ENCODE results near the gene CCNJL. TPM values are rescaled to one million over a fixed set of nuclear protein-coding genes. Genes with fewer than 3 reads are reported as not detected.

CCNJL gene
- polyA plus RNA-seq, 2 of the 4 experiments (the other 2 are of a cell fraction): 7.4 to 16.2 TPM

DNA sequence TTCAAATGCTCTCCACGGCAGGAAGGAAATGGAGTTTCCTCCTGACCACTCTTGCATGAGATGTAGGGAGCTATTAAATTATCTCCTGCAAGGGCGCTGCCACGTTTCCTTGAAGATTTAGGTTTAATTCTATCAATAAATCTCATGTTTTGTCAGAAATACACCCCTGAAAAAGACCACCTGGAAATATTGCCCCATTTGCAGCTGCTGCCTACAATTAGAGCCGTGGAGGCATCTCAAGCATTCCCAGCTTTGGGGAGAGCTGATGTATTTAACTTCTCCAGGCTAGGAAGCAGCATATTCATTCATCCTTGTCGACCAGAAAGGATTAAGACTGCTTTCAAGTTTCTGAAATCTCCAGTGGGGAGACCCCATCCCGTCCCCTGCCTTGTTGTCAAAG lies 40.5 kb downstream of the CCNJL start:
- FAIRE-seq: no peak
- Histone ChIP-seq H3K9me3 (no peaks in the 10 kb centered on the region), H3K4me3 (no peak overlapping the region), H3K27ac (no peak overlapping the region), H3K4me2 (no peak overlapping the region), H3K4me1 (no peaks in the 10 kb centered on the region)
- DNase-seq (ENCODE audit: low read depth in 1 of 2, low spot score in 1 of 2): no peak
- no peak for ATAC-seq
- POLR2A ChIA-PET: no interaction called here
- CTCF ChIA-PET: interaction anchor here (1.1 to 1.8 kb wide), 4 partner anchors 10 to 251 kb away, joined by 3 to 4 read pairs (median 3); no protein-coding TSS in a partner anchor
- 86% methylated on average over 6 of the region's 6 CpGs for WGBS (ENCODE audit: missing lambda C conversion rate)
- TF ChIP-seq EHMT2 (IDR thresholded peaks at IDR 0.05; ENCODE audit: low read depth) (no peak), CBX8 (IDR thresholded peaks at IDR 0.05) (no peak), CHD4 (IDR thresholded peaks at IDR 0.05; ENCODE audit: borderline replicate concordance) (no peak), GATA3 (IDR thresholded peaks at IDR 0.05; ENCODE audit: borderline replicate concordance) (no peak), NPAS2 (CRISPR knock-in tag; IDR thresholded peaks at IDR 0.05; ENCODE audit: borderline replicate concordance) (no peak), NFE2L2 (conservative IDR thresholded peaks at IDR 0.05; ENCODE audit: low read length) (no peak), MAFK (IDR thresholded peaks at IDR 0.05; ENCODE audit: partially characterized antibody) (no peak)
- TF ChIP-seq, protein P1, sequence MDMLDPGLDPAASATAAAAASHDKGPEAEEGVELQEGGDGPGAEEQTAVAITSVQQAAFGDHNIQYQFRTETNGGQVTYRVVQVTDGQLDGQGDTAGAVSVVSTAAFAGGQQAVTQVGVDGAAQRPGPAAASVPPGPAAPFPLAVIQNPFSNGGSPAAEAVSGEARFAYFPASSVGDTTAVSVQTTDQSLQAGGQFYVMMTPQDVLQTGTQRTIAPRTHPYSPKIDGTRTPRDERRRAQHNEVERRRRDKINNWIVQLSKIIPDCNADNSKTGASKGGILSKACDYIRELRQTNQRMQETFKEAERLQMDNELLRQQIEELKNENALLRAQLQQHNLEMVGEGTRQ (IDR thresholded peaks at IDR 0.05): no peak
- TF ChIP-seq, protein P2, sequence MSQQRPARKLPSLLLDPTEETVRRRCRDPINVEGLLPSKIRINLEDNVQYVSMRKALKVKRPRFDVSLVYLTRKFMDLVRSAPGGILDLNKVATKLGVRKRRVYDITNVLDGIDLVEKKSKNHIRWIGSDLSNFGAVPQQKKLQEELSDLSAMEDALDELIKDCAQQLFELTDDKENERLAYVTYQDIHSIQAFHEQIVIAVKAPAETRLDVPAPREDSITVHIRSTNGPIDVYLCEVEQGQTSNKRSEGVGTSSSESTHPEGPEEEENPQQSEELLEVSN (IDR thresholded peaks at IDR 0.05; ENCODE audit: borderline replicate concordance, low read depth): no peak

DNA sequence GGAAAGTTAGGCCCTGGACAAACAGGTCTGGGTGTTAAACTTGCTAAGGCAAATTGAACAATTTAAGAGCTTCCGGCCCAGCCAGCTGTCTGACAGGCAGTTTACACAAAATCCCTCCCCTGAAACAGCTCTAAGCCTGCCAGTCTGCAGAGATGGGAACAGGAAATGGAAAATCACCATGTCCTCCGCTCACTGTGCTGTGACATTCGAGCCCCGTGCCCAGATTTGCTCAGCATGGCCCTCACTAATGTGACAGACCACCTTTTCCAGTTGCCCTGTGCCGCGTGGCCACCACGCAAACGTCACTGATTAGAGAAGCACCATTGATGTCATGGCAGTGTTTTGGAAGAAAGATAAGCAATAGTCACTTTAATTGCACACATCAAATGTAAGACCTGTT lies 41.0 kb downstream of the CCNJL start:
- Histone ChIP-seq H3K27ac (no peak overlapping the region), H3K4me3 (no peak overlapping the region), H3K9me3 (no peaks in the 10 kb centered on the region), H3K4me1 (no peaks in the 10 kb centered on the region), H3K4me2 (no peak overlapping the region)
- 93% methylated on average over 8 of the region's 8 CpGs for WGBS (ENCODE audit: missing lambda C conversion rate)
- POLR2A ChIA-PET: no interaction called here
- DNase-seq (ENCODE audit: low read depth in 1 of 2, low spot score in 1 of 2): no peak
- no peak for ATAC-seq
- no peak for FAIRE-seq
- CTCF ChIA-PET: interaction anchor here (1.1 to 1.4 kb wide), 3 partner anchors 11 to 26 kb away, joined by 3 read pairs; no protein-coding TSS in a partner anchor
- TF ChIP-seq CHD4 (IDR thresholded peaks at IDR 0.05; ENCODE audit: borderline replicate concordance) (no peak), KDM1A (IDR thresholded peaks at IDR 0.05; ENCODE audit: low read depth) (no peak), GATA3 (IDR thresholded peaks at IDR 0.05; ENCODE audit: borderline replicate concordance) (no peak), KDM5A (IDR thresholded peaks at IDR 0.05) (no peak), NFE2L2 (conservative IDR thresholded peaks at IDR 0.05; ENCODE audit: low read length) (no peak), MAFK (IDR thresholded peaks at IDR 0.05; ENCODE audit: partially characterized antibody) (no peak), POLR2A (IDR thresholded peaks at IDR 0.05; ENCODE audit: low read length) (no peak), HOXB5 (CRISPR knock-in tag; IDR thresholded peaks at IDR 0.05) (no peak), FOSL2 (IDR thresholded peaks at IDR 0.05) (no peak), FOSL2 (CRISPR knock-in tag; IDR thresholded peaks at IDR 0.05) (no peak)
- TF ChIP-seq, protein P3, sequence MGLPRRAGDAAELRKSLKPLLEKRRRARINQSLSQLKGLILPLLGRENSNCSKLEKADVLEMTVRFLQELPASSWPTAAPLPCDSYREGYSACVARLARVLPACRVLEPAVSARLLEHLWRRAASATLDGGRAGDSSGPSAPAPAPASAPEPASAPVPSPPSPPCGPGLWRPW (IDR thresholded peaks at IDR 0.05): no peak
- TF ChIP-seq, protein P4, sequence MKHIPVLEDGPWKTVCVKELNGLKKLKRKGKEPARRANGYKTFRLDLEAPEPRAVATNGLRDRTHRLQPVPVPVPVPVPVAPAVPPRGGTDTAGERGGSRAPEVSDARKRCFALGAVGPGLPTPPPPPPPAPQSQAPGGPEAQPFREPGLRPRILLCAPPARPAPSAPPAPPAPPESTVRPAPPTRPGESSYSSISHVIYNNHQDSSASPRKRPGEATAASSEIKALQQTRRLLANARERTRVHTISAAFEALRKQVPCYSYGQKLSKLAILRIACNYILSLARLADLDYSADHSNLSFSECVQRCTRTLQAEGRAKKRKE (CRISPR knock-in tag; IDR thresholded peaks at IDR 0.05; ENCODE audit: low read depth): no peak

DNA sequence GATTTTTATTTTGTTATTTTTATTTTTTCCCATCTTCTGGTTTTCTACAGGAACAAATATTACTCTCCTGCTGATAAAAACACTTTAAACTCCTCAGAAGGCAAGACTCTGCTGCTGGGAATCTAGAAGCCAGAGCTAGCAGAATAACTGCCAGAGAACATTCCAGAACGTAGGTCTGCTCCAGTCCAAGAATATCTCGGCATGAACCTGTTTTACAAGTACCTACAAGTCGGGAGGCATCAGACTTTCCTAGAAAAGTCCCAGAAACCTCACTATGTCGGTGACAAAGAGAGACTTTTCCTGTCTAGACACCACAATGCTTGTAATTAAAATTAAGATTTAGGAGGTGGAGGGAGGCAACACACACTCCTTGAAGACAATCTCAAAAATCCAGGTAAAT lies 41.7 kb downstream of the CCNJL start:
- Histone ChIP-seq H3K27ac (no peak overlapping the region), H3K4me1 (no peaks in the 10 kb centered on the region), H3K4me2 (no peak overlapping the region), H3K9me3 (no peaks in the 10 kb centered on the region), H3K4me3 (no peak overlapping the region)
- 85% methylated on average over 4 of the region's 4 CpGs for WGBS (ENCODE audit: missing lambda C conversion rate)
- TF ChIP-seq, protein P5, sequence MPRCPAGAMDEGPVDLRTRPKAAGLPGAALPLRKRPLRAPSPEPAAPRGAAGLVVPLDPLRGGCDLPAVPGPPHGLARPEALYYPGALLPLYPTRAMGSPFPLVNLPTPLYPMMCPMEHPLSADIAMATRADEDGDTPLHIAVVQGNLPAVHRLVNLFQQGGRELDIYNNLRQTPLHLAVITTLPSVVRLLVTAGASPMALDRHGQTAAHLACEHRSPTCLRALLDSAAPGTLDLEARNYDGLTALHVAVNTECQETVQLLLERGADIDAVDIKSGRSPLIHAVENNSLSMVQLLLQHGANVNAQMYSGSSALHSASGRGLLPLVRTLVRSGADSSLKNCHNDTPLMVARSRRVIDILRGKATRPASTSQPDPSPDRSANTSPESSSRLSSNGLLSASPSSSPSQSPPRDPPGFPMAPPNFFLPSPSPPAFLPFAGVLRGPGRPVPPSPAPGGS (IDR thresholded peaks at IDR 0.05): no peak
- TF ChIP-seq FOXS1 (CRISPR knock-in tag; IDR thresholded peaks at IDR 0.05) (no peak), HDAC2 (IDR thresholded peaks at IDR 0.05) (no peak), HEYL (CRISPR knock-in tag; IDR thresholded peaks at IDR 0.05) (no peak), HOXA7 (CRISPR knock-in tag; IDR thresholded peaks at IDR 0.05) (no peak), CBX2 (IDR thresholded peaks at IDR 0.05; ENCODE audit: borderline replicate concordance, low read depth) (no peak), CHD4 (IDR thresholded peaks at IDR 0.05; ENCODE audit: borderline replicate concordance) (no peak), PHF8 (IDR thresholded peaks at IDR 0.05; ENCODE audit: borderline replicate concordance, low read depth) (no peak)
- TF ChIP-seq, protein P3 (IDR thresholded peaks at IDR 0.05): no peak
- TF ChIP-seq, protein P6, sequence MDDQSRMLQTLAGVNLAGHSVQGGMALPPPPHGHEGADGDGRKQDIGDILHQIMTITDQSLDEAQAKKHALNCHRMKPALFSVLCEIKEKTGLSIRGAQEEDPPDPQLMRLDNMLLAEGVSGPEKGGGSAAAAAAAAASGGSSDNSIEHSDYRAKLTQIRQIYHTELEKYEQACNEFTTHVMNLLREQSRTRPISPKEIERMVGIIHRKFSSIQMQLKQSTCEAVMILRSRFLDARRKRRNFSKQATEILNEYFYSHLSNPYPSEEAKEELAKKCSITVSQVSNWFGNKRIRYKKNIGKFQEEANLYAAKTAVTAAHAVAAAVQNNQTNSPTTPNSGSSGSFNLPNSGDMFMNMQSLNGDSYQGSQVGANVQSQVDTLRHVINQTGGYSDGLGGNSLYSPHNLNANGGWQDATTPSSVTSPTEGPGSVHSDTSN (IDR thresholded peaks at IDR 0.05): no peak
- TF ChIP-seq, protein P7, sequence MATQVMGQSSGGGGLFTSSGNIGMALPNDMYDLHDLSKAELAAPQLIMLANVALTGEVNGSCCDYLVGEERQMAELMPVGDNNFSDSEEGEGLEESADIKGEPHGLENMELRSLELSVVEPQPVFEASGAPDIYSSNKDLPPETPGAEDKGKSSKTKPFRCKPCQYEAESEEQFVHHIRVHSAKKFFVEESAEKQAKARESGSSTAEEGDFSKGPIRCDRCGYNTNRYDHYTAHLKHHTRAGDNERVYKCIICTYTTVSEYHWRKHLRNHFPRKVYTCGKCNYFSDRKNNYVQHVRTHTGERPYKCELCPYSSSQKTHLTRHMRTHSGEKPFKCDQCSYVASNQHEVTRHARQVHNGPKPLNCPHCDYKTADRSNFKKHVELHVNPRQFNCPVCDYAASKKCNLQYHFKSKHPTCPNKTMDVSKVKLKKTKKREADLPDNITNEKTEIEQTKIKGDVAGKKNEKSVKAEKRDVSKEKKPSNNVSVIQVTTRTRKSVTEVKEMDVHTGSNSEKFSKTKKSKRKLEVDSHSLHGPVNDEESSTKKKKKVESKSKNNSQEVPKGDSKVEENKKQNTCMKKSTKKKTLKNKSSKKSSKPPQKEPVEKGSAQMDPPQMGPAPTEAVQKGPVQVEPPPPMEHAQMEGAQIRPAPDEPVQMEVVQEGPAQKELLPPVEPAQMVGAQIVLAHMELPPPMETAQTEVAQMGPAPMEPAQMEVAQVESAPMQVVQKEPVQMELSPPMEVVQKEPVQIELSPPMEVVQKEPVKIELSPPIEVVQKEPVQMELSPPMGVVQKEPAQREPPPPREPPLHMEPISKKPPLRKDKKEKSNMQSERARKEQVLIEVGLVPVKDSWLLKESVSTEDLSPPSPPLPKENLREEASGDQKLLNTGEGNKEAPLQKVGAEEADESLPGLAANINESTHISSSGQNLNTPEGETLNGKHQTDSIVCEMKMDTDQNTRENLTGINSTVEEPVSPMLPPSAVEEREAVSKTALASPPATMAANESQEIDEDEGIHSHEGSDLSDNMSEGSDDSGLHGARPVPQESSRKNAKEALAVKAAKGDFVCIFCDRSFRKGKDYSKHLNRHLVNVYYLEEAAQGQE (IDR thresholded peaks at IDR 0.05): no peak
- DNase-seq (ENCODE audit: low read depth in 1 of 2, low spot score in 1 of 2): no peak
- ATAC-seq: no peak
- ChIA-PET POLR2A (no interaction called here), CTCF (interaction anchor here (0.5 to 1.5 kb wide), 3 partner anchors 9 to 16 kb away, joined by 3 read pairs; no protein-coding TSS in a partner anchor)
- FAIRE-seq: no peak

All from A549 (cell line).